IMR-90 (cell line): ENCODE data around the gene ADGRG1. TPM values are rescaled to one million over a fixed set of nuclear protein-coding genes. Genes with fewer than 3 reads are reported as not detected.

Experiments used
- ATAC-seq: fragments of 200-7000 bp; cut with Tn5 transposase; 2 replicates; pipeline ENCODE4 v1.9.1; 2020; ENCODE audit warnings: low read depth, mild to moderate bottlenecking, moderate library complexity
- BruUV-seq: library from RNA; stranded (reverse); fragments of 400-500 nt; replicated peaks from 2 replicates; lab custom pipeline; 2021; lab: Mats Ljungman, UMichigan
- CTCF ChIA-PET: fragments of 300-600 bp; formaldehyde crosslinking; extraction: SDS; loops from one replicate; lab custom pipeline; 2021; ENCODE audit warnings: antibody characterized with exemption; lab: Yijun Ruan, JAX
- POLR2A ChIA-PET: fragments of 300-600 bp; sonication (Branson Sonifier 250); formaldehyde crosslinking; loops from one replicate; lab custom pipeline; 2022; ENCODE audit warnings: antibody characterized with exemption; ENCODE audit not compliant: unreplicated experiment; lab: Charles Lee
- DNase-seq: peaks from one replicate; pipeline ENCODE4 v3.0.0; 2013
- H2AFZ ChIP-seq: replicated peaks from 2 replicates; pipeline ENCODE3; 2013; ENCODE audit warnings: low read length, mild to moderate bottlenecking; ENCODE audit not compliant: poor library complexity
- H2AK5ac ChIP-seq: 2 replicates; pipeline ENCODE4 v1.6.1; 2013; ENCODE audit warnings: low read depth, low read length, inconsistent platforms
- H2AK9ac ChIP-seq: replicated peaks from 2 replicates; pipeline ENCODE3; 2013; ENCODE audit warnings: mild to moderate bottlenecking, low read depth, low read length, moderate library complexity; ENCODE audit not compliant: poor library complexity
- H2BK120ac ChIP-seq: 2 replicates; pipeline ENCODE4 v1.6.1; 2013; ENCODE audit warnings: low read depth, low read length, inconsistent platforms
- H2BK15ac ChIP-seq: 3 replicates; pipeline ENCODE4 v1.6.1; 2013; ENCODE audit warnings: low read depth, low read length, inconsistent platforms
- H2BK20ac ChIP-seq: 2 replicates; pipeline ENCODE4 v1.6.1; 2013; ENCODE audit warnings: low read depth, mild to moderate bottlenecking, inconsistent platforms, low read length, moderate library complexity
- H2BK5ac ChIP-seq: 2 replicates; pipeline ENCODE4 v1.6.1; 2013; ENCODE audit warnings: mild to moderate bottlenecking, low read depth, low read length, inconsistent platforms; ENCODE audit not compliant: poor library complexity, severe bottlenecking
- H3K14ac ChIP-seq: replicated peaks from 2 replicates; pipeline ENCODE4 v1.6.1; 2013; ENCODE audit warnings: low read depth, low read length, inconsistent platforms
- H3K18ac ChIP-seq: 2 replicates; pipeline ENCODE4 v1.6.1; 2013; ENCODE audit warnings: low read depth, low read length, control low read depth
- H3K23ac ChIP-seq: 2 replicates; pipeline ENCODE4 v1.6.1; 2013; ENCODE audit warnings: low read depth, low read length, inconsistent platforms
- H3K27ac ChIP-seq: 2 replicates; pipeline ENCODE4 v1.5.1; 2013; ENCODE audit warnings: mild to moderate bottlenecking, control low read depth, low read length; ENCODE audit not compliant: insufficient read depth
- H3K27me3 ChIP-seq: 2 replicates; pipeline ENCODE4 v1.6.1; 2013; ENCODE audit warnings: low read length; ENCODE audit not compliant: control insufficient read depth, insufficient read depth
- H3K36me3 ChIP-seq: 2 replicates; pipeline ENCODE4 v1.6.1; 2013; ENCODE audit warnings: low read length, mixed read lengths; ENCODE audit not compliant: control insufficient read depth, insufficient read depth
- H3K4ac ChIP-seq: 2 replicates; pipeline ENCODE4 v1.6.1; 2013; ENCODE audit warnings: low read depth, low read length, inconsistent platforms
- H3K4me1 ChIP-seq: 2 replicates; pipeline ENCODE4 v1.6.1; 2013; ENCODE audit warnings: low read length, mixed read lengths; ENCODE audit not compliant: control insufficient read depth, insufficient read depth
- H3K4me2 ChIP-seq: 2 replicates; pipeline ENCODE4 v1.6.1; 2013; ENCODE audit warnings: low read depth, mild to moderate bottlenecking, control low read depth, low read length, moderate library complexity
- H3K4me3 ChIP-seq: 2 replicates; pipeline ENCODE4 v1.5.1; 2013; ENCODE audit warnings: low read depth, mild to moderate bottlenecking, control low read depth, low read length, moderate library complexity; ENCODE audit not compliant: insufficient read depth
- H3K56ac ChIP-seq: 2 replicates; pipeline ENCODE4 v1.6.1; 2013; ENCODE audit warnings: low read length, inconsistent platforms; ENCODE audit not compliant: insufficient read depth; ENCODE audit errors: extremely low read depth
- H3K79me1 ChIP-seq, 2 experiments: 2 replicates each; pipeline ENCODE4 v1.6.1; 2013; ENCODE audit warnings: low read length in 2 of 2, inconsistent platforms in 1 of 2, low read depth in 1 of 2
- H3K9ac ChIP-seq: 2 replicates; pipeline ENCODE4 v1.6.1; 2013; ENCODE audit warnings: low read depth, low read length, control low read depth
- H3K9me1 ChIP-seq: 2 replicates; pipeline ENCODE4 v1.6.1; 2013; ENCODE audit warnings: low read length, inconsistent platforms; ENCODE audit not compliant: insufficient read depth
- H3K9me3 ChIP-seq: 2 replicates; pipeline ENCODE4 v1.6.1; 2013; ENCODE audit warnings: low read length; ENCODE audit not compliant: control insufficient read depth, insufficient read depth
- H4K20me1 ChIP-seq: 2 replicates; pipeline ENCODE4 v1.6.1; 2013; ENCODE audit warnings: low read length, inconsistent platforms; ENCODE audit not compliant: insufficient read depth
- H4K5ac ChIP-seq: 2 replicates; pipeline ENCODE4 v1.6.1; 2013; ENCODE audit warnings: mild to moderate bottlenecking, low read depth, low read length, control low read depth
- H4K8ac ChIP-seq, 2 experiments: 2 replicates each; pipeline ENCODE4 v1.6.1; 2013; ENCODE audit warnings: low read depth in 2 of 2, low read length in 2 of 2, control low read depth in 1 of 2, inconsistent platforms in 1 of 2
- H4K91ac ChIP-seq: 2 replicates; pipeline ENCODE4 v1.6.1; 2013; ENCODE audit warnings: low read depth, low read length, inconsistent platforms; ENCODE audit not compliant: insufficient read depth
- BHLHE40 ChIP-seq: fragments of 150-350 bp; IDR thresholded peaks from 2 replicates; pipeline ENCODE4 v1.6.1; 2016; ENCODE audit warnings: mild to moderate bottlenecking, low read depth, low read length
- CEBPB ChIP-seq: IDR thresholded peaks from 2 replicates; pipeline ENCODE4 v1.6.1; 2012; ENCODE audit warnings: low read depth, low read length, improper control_type of control experiment
- CHD1 ChIP-seq: IDR thresholded peaks from 2 replicates; pipeline ENCODE4 v1.6.1; 2012; ENCODE audit warnings: low read depth, low read length, improper control_type of control experiment
- ELK1 ChIP-seq: fragments of 150-350 bp; IDR thresholded peaks from 2 replicates; pipeline ENCODE4 v1.6.1; 2016; ENCODE audit warnings: low read depth, mild to moderate bottlenecking, low read length, moderate library complexity, borderline replicate concordance
- FOS ChIP-seq: fragments of 150-350 bp; IDR thresholded peaks from 2 replicates; pipeline ENCODE4 v1.6.1; 2016; ENCODE audit warnings: low read depth, low read length
- MAFK ChIP-seq: IDR thresholded peaks from 2 replicates; pipeline ENCODE4 v1.6.1; 2012; ENCODE audit warnings: low read depth, low read length, improper control_type of control experiment
- MAZ ChIP-seq: IDR thresholded peaks from 2 replicates; pipeline ENCODE4 v1.6.1; 2012; ENCODE audit warnings: low read depth, mild to moderate bottlenecking, low read length, improper control_type of control experiment, moderate library complexity, borderline replicate concordance
- MXI1 ChIP-seq: IDR thresholded peaks from 2 replicates; pipeline ENCODE4 v1.6.1; 2012; ENCODE audit warnings: low read depth, mild to moderate bottlenecking, low read length, moderate library complexity, borderline replicate concordance
- NFE2L2 ChIP-seq: fragments of 150-350 bp; IDR thresholded peaks from 2 replicates; pipeline ENCODE4 v1.6.1; 2016; ENCODE audit warnings: low read depth, mild to moderate bottlenecking, low read length
- POLR2A ChIP-seq: IDR thresholded peaks from 2 replicates; pipeline ENCODE4 v1.6.1; 2012; ENCODE audit warnings: mild to moderate bottlenecking, low read depth, low read length
- RAD21 ChIP-seq: IDR thresholded peaks from 2 replicates; pipeline ENCODE4 v1.6.1; 2012; ENCODE audit warnings: low read length, improper control_type of control experiment
- RCOR1 ChIP-seq: IDR thresholded peaks from 2 replicates; pipeline ENCODE4 v1.6.1; 2012; ENCODE audit warnings: mild to moderate bottlenecking, low read length, improper control_type of control experiment; ENCODE audit not compliant: insufficient replicate concordance
- RFX5 ChIP-seq: IDR thresholded peaks from 2 replicates; pipeline ENCODE4 v1.8.0; 2012; ENCODE audit warnings: low read depth, mild to moderate bottlenecking, low read length, moderate library complexity
- SMC3 ChIP-seq: fragments of 150-350 bp; IDR thresholded peaks from 2 replicates; pipeline ENCODE4 v1.6.1; 2016; ENCODE audit warnings: low read depth, mild to moderate bottlenecking, antibody characterized with exemption, low read length, moderate library complexity
- WGBS, 2 experiments: methylation state at CpG; one replicate each; pipeline versions ENCODE4 v1.1.5 to v1.1.7; 2013; ENCODE audit warnings: missing lambda C conversion rate in 2 of 2; ENCODE audit not compliant: insufficient read length in 1 of 2; ENCODE audit errors: extremely low coverage in 2 of 2; 5-methylcytosine and 5-hydroxymethylcytosine counted together
- dilution Hi-C: fragments of 300-500 bp; cut with HindIII; formaldehyde crosslinking; loops from one replicate; pipeline ENCODE4 v1.14.3; 2018; ENCODE audit warnings: low sequenced_read_pairs; ENCODE audit not compliant: unreplicated experiment
- in situ Hi-C: fragments of 300-500 bp; cut with MboI; formaldehyde crosslinking; loops from 3 replicates; pipeline ENCODE4 v1.14.3; 2019; ENCODE audit warnings: low sequenced_read_pairs, inconsistent platforms, mixed read lengths
- intact Hi-C: fragments of 100-400 bp; cut with micrococcal nuclease; formaldehyde crosslinking; loops from 2 replicates; pipeline ENCODE4 v1.10.0; 2022
- polyA plus RNA-seq, 3 experiments: library from polyadenylated mRNA; depleted of rRNA; stranded (reverse); fragments of >200 nt; gene quantifications; 2 replicates each; pipeline ENCODE4 v1.2.3, GENCODE V29; 2012; ENCODE audit warnings: low replicate concordance in 1 of 3
- total RNA-seq: library from RNA; depleted of rRNA; stranded (reverse); fragments of >200 nt; gene quantifications from 2 replicates; pipeline ENCODE4 v1.2.3, GENCODE V29; 2012
- TF ChIP-seq, protein P1 (sequence below): fragments of 150-350 bp; IDR thresholded peaks from 2 replicates; pipeline ENCODE4 v1.6.1; 2017; ENCODE audit warnings: mild to moderate bottlenecking, antibody characterized with exemption, low read length, low read depth
- TF ChIP-seq, protein P2 (sequence below): conservative IDR thresholded peaks from 2 replicates; pipeline ENCODE4 v1.5.1; 2012; ENCODE audit warnings: mild to moderate bottlenecking, low read depth, low read length, improper control_type of control experiment

Gene ADGRG1
- total and polyA plus RNA-seq, 2 of the 4 experiments (the other 2 are of a cell fraction): 0.90 to 8.4 TPM

GRCh38 chr16:57640185-57640584 is 11.8 kb downstream of the ADGRG1 start:
- POLR2A ChIA-PET: no interaction called here
- Histone ChIP-seq H4K8ac (no peak overlapping the region), H3K36me3 (no peaks in the 10 kb centered on the region), H3K9ac (no peak overlapping the region), H3K18ac (no peak overlapping the region), H3K9me1 (peaks cover 16% of the 10 kb centered on the region), H4K20me1 (no peaks in the 10 kb centered on the region), H2BK120ac (no peak overlapping the region), H2BK15ac (no peak overlapping the region), H2AK9ac (no peak overlapping the region), H3K14ac (no peak overlapping the region), H3K4me1 (peaks cover 8% of the 10 kb centered on the region), H3K27me3 (peaks cover 18% of the 10 kb centered on the region), H2AFZ (no peak overlapping the region), H3K4ac (no peak overlapping the region), H2BK20ac (no peak overlapping the region), H4K5ac (no peak overlapping the region), H3K4me2 (no peak overlapping the region), H3K23ac (no peak overlapping the region), H2BK5ac (no peak overlapping the region), H3K79me1 (no peaks in the 10 kb centered on the region), H3K56ac (no peak overlapping the region), H4K91ac (no peak overlapping the region), H3K4me3 (no peak overlapping the region), H3K27ac (no peak overlapping the region), H2AK5ac (no peak overlapping the region), H3K9me3 (no peaks in the 10 kb centered on the region)
- CTCF ChIA-PET: no interaction called here
- DNase-seq: no peak
- dilution Hi-C loops (no loop called here), in situ Hi-C loops (loop anchor here (5.0 kb wide), 1 partner anchor 38 kb away; no protein-coding TSS in a partner anchor), intact Hi-C loops (loop anchor here (10.0 kb wide), 1 partner anchor 365 kb away; the partner anchor contains the start of genes USB1 and ZNF319)
- no TSS peak for BruUV-seq
- 100% methylated on average over 3 of the region's 9 CpGs; no CpG with 5 or more reads in 1 of the 2 experiments for WGBS, 2 experiments
- no peak for ATAC-seq
- TF ChIP-seq MXI1 (no peak), RCOR1 (no peak), MAZ (no peak), MAFK (no peak), POLR2A (no peak), SMC3 (no peak), RFX5 (no peak), NFE2L2 (no peak), CHD1 (no peak), FOS (no peak), RAD21 (no peak), ELK1 (no peak), CEBPB (no peak), BHLHE40 (no peak)
- TF ChIP-seq, protein P1, sequence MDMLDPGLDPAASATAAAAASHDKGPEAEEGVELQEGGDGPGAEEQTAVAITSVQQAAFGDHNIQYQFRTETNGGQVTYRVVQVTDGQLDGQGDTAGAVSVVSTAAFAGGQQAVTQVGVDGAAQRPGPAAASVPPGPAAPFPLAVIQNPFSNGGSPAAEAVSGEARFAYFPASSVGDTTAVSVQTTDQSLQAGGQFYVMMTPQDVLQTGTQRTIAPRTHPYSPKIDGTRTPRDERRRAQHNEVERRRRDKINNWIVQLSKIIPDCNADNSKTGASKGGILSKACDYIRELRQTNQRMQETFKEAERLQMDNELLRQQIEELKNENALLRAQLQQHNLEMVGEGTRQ: no peak
- TF ChIP-seq, protein P2, sequence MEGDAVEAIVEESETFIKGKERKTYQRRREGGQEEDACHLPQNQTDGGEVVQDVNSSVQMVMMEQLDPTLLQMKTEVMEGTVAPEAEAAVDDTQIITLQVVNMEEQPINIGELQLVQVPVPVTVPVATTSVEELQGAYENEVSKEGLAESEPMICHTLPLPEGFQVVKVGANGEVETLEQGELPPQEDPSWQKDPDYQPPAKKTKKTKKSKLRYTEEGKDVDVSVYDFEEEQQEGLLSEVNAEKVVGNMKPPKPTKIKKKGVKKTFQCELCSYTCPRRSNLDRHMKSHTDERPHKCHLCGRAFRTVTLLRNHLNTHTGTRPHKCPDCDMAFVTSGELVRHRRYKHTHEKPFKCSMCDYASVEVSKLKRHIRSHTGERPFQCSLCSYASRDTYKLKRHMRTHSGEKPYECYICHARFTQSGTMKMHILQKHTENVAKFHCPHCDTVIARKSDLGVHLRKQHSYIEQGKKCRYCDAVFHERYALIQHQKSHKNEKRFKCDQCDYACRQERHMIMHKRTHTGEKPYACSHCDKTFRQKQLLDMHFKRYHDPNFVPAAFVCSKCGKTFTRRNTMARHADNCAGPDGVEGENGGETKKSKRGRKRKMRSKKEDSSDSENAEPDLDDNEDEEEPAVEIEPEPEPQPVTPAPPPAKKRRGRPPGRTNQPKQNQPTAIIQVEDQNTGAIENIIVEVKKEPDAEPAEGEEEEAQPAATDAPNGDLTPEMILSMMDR: no peak
